Rectal smooth muscle tissue (tissue), 1 donor: ENCODE data around the gene SCN1B.

ENCODE experiments used
- H3K27ac ChIP-seq: one replicate; pipeline ENCODE4 v1.7.0; 2013; ENCODE audit warnings: low read depth, low read length, inconsistent platforms
- H3K27me3 ChIP-seq: one replicate; pipeline ENCODE4 v1.7.0; 2013; ENCODE audit warnings: low read length; ENCODE audit not compliant: control insufficient read depth, insufficient read depth
- H3K36me3 ChIP-seq: one replicate; pipeline ENCODE4 v1.7.0; 2013; ENCODE audit warnings: low read length; ENCODE audit not compliant: control insufficient read depth, insufficient read depth
- H3K4me1 ChIP-seq: one replicate; pipeline ENCODE4 v1.7.0; 2013; ENCODE audit warnings: low read length; ENCODE audit not compliant: control insufficient read depth, insufficient read depth
- H3K4me3 ChIP-seq: one replicate; pipeline ENCODE4 v1.7.0; 2013; ENCODE audit warnings: low read length
- H3K9ac ChIP-seq: one replicate; pipeline ENCODE4 v1.7.0; 2013; ENCODE audit warnings: low read length

The SCN1B gene

DNA sequence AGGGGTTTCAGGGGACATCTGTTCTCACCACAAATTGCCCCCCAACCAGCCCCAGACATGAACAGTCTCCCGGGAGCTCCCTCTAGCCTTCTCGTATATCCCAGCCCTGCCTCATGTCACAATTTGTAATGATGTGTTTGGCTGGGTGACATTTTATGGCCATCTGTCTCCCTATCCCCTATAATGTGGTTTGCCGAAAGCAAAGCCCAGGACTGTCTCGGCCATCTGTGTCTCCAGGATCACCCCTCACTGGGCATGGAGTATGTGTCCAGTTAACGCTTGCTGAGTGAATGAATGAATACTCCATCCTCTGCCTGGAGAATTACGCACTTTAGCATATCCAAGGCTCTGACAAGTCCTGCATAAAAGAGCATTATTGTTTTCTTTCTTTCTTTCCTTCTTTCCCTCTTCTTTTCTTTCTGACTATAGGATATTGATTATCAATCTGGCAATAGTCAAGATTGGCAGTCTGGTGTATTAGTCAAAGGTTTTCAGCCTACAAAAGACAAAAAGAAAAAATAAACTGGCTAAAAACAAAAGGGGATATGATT is 26.3 kb downstream of the SCN1B start:
- Histone ChIP-seq H3K36me3 (no peaks in the 10 kb centered on the region), H3K27me3 (no peaks in the 10 kb centered on the region), H3K9ac (no peak overlapping the region), H3K27ac (no peak overlapping the region), H3K4me1 (no peaks in the 10 kb centered on the region), H3K4me3 (no peak overlapping the region)

DNA sequence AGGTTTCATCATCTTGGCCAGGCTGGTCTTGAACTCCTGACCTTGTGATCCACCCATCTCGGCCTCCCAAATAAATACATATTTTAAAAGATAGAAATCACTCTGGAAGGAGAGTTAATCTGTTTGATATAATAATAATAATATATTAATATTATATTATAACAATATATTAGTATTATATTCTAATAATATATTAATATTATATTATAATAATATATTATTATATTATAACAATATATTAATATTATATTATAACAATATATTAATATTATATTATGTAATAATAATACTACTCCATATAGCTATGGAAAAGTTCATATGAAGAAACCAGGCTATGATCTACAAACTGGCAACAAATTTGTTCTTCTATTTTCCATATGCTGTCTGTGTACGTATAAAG is 28.1 kb downstream of the SCN1B start:
- H3K4me1 ChIP-seq, result no peaks in the 10 kb centered on the region
- H3K9ac ChIP-seq, result no peak overlapping the region
- H3K36me3 ChIP-seq, result no peaks in the 10 kb centered on the region
- H3K27ac ChIP-seq, result no peak overlapping the region
- H3K4me3 ChIP-seq, result no peak overlapping the region
- H3K27me3 ChIP-seq, result no peaks in the 10 kb centered on the region

- no peak overlapping the region for H3K4me3 ChIP-seq
- H3K27me3 ChIP-seq, result no peaks in the 10 kb centered on the region
- no peaks in the 10 kb centered on the region for H3K36me3 ChIP-seq
- H3K27ac ChIP-seq, result no peak overlapping the region
- H3K4me1 ChIP-seq, result no peaks in the 10 kb centered on the region
- H3K9ac ChIP-seq, result no peak overlapping the region
These were observed 28.9 kb downstream of the SCN1B start for GRCh38 chr19:35059006-35059798.

DNA sequence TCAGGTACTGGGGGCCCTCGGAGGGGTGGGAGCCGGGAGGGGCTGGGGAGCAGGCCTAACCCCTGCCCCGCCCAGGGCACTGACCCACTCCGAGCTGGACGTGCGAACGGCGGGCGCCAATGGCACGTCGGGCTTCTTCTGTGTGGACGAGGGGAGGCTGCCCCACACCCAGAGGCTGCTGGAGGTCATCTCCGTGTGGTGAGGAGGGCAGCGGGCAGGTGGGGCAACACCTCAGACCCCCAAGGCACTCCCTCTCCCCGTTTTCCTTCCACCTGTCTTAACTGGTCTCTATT is 29.5 kb downstream of the SCN1B start:
- no peak overlapping the region for H3K9ac ChIP-seq
- no peaks in the 10 kb centered on the region for H3K36me3 ChIP-seq
- no peak overlapping the region for H3K27ac ChIP-seq
- no peak overlapping the region for H3K4me3 ChIP-seq
- H3K27me3 ChIP-seq, result no peaks in the 10 kb centered on the region
- H3K4me1 ChIP-seq, result no peaks in the 10 kb centered on the region

- no peak overlapping the region for H3K27ac ChIP-seq
- no peak overlapping the region for H3K4me3 ChIP-seq
- H3K27me3 ChIP-seq, result no peaks in the 10 kb centered on the region
- no peaks in the 10 kb centered on the region for H3K36me3 ChIP-seq
- H3K9ac ChIP-seq, result no peak overlapping the region
- H3K4me1 ChIP-seq, result no peaks in the 10 kb centered on the region
These were observed 30.0 kb downstream of the SCN1B start for GRCh38 chr19:35060160-35060855.

DNA sequence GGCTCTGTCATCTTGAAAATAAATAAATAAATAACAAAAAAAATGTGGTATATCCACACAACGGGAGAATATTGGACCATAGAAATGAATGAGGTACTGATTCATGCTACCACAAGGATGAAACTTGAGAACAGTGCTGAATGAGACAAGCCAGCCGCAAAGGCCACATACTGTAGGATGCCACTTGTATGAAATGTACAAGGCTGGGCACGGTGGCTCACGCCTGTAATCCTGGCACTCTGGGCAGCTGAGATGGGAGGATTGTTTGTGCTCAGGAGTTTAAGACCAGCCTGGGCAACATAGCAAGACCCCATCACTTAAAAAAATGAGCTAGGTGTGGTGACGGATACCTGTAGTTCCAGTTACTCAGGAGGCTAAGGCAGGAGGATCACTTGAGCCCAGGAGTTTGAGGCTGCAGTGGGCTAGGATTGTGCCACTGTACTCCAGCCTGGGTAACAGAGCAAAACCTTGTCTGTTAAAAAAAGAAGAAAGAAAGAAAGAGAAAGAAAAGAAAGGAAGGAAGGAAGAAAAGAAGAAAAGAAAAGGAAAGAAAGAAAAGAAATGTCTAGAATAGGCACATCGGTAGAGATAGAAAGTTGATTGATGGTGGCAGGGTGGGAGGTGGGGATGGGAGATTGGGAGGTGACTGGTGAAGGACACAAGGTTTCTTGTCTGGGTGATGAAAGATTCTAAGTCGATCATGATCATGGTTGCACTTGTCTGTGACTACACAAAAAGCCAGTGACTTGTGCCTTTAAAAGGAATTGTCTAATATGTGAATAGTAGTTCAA is 31.5 kb downstream of the SCN1B start:
- Histone ChIP-seq H3K27me3 (no peaks in the 10 kb centered on the region), H3K9ac (no peak overlapping the region), H3K27ac (no peak overlapping the region)

GRCh38 chr19:35062942-35063341 is 32.7 kb downstream of the SCN1B start:
- Histone ChIP-seq H3K4me3 (no peak overlapping the region), H3K4me1 (no peaks in the 10 kb centered on the region), H3K27me3 (no peaks in the 10 kb centered on the region), H3K27ac (no peak overlapping the region), H3K9ac (no peak overlapping the region), H3K36me3 (no peaks in the 10 kb centered on the region)

More for the DNA sequence above, 31.5 kb downstream of the SCN1B start:
- no peak overlapping the region for H3K4me3 ChIP-seq
- H3K36me3 ChIP-seq, result no peaks in the 10 kb centered on the region
- no peaks in the 10 kb centered on the region for H3K4me1 ChIP-seq

DNA sequence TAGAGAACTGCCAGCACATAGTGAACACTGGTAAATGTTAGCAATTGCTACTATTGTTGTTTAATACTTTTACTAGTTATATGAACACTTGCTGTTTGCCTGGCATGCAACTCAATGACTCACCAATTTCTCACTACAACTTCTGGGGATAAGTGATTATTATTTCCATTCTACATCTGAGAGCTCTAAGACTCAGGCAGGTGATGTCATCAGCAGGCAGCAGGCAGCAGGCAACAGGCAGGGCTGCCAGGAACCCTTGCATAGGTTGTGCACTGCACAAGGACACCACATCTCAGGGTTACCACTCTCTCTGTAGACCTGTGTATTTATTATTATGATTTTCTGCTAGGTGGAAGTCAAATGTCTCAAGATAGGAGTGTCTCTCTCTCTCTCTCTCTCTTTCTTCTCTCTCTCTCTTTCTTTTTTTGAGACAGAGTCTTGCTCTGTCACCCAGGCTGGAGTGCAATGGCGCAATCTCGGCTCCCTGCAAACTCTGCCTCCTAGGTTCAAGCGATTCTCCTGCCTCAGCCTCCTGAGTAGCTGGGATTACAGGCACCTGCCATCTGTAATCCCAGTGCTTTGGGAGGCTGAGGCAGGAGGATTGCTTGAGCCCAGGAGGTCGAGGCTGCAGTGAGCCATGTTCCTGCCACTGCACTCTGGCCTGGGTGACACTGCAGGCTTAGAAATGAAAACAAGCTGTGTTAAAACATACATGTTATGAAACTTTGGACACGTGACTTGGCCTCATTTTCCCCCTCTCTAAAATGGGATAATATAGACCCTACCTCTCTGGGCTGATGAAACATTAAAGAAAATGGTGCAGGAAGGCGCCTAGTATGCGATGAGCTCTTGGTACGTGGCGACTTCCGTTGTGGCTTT is 33.9 kb downstream of the SCN1B start:
- Histone ChIP-seq H3K27ac (no peak overlapping the region), H3K4me3 (no peak overlapping the region), H3K27me3 (no peaks in the 10 kb centered on the region), H3K9ac (no peak overlapping the region), H3K36me3 (no peaks in the 10 kb centered on the region), H3K4me1 (no peaks in the 10 kb centered on the region)

DNA sequence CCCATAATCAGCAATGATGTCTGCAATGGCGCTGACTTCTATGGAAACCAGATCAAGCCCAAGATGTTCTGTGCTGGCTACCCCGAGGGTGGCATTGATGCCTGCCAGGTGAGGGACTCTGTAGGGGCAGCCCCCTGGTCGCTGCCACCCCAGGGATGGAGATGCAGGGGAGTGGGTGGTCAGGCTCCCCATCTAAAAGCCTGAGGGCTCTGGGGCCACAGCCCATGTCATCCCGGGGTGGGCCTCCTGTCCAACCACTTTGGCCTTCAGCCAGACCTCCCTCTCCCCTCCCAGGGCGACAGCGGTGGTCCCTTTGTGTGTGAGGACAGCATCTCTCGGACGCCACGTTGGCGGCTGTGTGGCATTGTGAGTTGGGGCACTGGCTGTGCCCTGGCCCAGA is 35.3 kb downstream of the SCN1B start:
- H3K9ac ChIP-seq, result no peak overlapping the region
- H3K27ac ChIP-seq, result no peak overlapping the region
- no peaks in the 10 kb centered on the region for H3K27me3 ChIP-seq
- no peak overlapping the region for H3K4me3 ChIP-seq
- no peaks in the 10 kb centered on the region for H3K4me1 ChIP-seq
- no peaks in the 10 kb centered on the region for H3K36me3 ChIP-seq

DNA sequence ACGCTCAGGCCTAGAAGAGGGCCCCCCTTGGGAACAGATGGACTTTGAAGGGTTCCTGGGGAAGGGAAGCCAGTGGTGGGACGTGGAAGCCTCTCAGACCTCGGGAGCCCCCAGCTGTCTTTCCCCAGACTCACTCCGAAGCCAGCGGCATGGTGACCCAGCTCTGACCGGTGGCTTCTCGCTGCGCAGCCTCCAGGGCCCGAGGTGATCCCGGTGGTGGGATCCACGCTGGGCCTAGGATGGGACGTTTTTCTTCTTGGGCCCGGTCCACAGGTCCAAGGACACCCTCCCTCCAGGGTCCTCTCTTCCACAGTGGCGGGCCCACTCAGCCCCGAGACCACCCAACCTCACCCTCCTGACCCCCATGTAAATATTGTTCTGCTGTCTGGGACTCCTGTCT is 35.9 kb downstream of the SCN1B start:
- Histone ChIP-seq H3K27me3 (no peaks in the 10 kb centered on the region), H3K4me1 (no peaks in the 10 kb centered on the region), H3K36me3 (no peaks in the 10 kb centered on the region), H3K4me3 (no peak overlapping the region), H3K27ac (no peak overlapping the region), H3K9ac (no peak overlapping the region)

- Histone ChIP-seq H3K9ac (no peak overlapping the region), H3K36me3 (no peaks in the 10 kb centered on the region), H3K27ac (no peak overlapping the region), H3K4me3 (no peak overlapping the region), H3K27me3 (no peaks in the 10 kb centered on the region), H3K4me1 (no peaks in the 10 kb centered on the region)
These were observed 36.7 kb downstream of the SCN1B start for GRCh38 chr19:35066691-35067563.
